GM19468 (cell line): ENCODE measurements around the gene ATP1A4.

Experiments
- ATAC-seq: cut with Tn5 transposase; IDR thresholded peaks from one replicate; pipeline ENCODE4 v1.9.1; 2021; ENCODE audit warnings: mild to moderate bottlenecking, moderate library complexity, moderate number of reproducible peaks; ENCODE audit not compliant: unreplicated experiment; ENCODE audit errors: extremely low read depth

Gene ATP1A4

DNA sequence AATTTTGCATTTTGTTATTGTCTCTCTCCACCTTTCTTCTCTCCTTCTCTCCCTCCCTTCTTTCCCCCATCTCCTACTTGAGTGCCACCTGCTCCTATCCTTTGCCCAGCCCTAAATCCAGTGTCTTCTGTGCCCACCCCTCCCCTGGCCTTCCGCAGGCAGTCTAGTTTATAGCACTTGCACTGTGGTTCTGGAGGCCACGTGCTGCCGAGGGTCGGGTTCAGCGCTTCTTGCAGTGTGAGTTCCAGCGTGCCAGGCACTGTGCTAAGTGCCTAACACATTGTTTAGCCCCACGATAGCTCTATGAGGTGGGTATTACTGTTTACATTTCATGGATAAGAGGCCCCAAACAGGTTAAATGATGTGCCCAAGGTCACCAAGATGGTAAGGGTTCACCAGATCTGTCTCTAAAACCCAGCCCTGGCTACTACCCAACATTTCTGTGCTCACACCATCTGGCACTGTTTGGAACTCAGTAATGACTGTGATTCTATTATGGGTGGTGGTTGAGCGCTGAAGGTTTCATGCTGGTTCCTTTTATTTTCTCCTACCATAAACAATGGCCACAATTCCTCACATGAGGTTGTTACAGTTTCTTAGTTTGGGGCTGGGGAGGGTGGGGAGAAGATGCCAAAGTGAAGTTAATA is 14.1 kb upstream of the ATP1A4 start:
- ATAC-seq, result no peak

DNA sequence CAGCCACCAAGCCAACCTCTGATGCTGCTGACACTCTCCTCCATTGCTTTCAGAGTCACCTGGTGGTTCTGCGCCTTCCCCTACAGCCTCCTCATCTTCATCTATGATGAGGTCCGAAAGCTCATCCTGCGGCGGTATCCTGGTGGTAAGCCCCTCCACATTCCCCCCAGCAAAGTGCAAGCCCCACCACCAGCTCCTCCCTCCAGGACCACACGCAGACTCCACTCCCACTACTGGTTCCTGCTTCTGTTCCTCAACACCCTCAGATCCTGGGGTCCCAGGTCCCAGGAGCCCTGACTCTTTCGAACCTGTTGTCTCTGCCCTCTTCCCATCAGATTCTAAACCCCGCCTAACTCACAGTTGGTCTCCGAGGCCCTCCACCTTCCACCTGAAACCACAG is 11.6 kb upstream of the ATP1A4 start:
- no peak for ATAC-seq

DNA sequence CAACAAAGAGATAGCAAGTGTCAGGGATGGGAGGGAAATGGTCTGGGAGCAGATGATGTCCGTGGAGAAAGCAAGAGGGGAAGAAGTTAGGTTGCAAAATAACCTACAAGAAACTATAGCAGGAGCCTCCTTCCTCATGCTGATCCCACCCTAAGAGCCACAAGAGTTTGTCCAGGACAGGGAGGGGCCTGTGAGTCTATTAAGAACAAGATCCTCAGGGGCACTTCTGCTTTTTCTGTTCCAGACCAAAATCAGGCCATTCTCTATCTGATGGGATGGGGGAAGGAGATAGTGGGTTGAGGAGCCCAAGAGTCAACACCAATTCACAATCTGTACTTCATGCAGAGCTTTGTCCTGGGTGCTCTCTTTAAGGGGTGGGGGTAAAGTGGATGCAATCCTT is 7.7 kb upstream of the ATP1A4 start:
- no peak for ATAC-seq

DNA sequence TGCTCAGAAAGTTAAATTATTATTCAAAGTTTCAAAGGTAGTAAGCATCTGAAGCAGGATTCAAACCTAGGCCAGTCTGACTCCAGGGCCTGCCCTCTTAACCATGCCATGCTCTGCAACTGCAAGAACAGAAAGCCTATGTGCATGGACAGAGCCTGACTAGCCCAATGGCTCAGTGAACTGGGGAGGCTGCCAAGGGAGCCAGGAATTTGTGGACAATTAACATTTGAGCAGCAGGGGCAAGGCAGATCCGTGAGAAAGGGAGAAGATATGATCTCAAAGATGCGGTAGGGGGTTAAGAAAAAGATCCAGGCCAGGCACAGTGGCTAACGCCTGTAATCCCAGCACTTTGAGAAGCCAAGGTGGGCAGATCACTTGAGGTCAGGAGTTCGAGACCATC is 6.5 kb upstream of the ATP1A4 start:
- ATAC-seq, result no peak

DNA sequence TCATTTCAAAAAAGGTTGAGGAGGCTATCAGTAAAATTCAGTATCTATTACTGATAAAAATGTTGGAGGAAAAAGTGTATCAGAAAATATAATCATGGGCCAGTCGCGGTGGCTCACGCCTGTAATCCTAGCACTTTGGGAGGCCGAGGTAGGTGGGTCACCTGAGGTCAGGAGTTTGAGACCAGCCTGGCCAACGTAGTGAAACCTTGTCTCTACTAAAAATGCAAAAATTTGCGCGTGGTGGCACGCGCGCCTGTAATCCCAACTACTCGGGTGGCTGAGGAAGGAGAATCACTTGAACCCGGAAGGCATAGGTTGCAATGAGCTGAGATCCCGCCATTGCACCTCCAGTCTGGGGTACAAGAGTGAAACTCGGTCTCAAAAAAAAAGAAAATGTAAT is 5.3 kb upstream of the ATP1A4 start:
- ATAC-seq, result no peak

DNA sequence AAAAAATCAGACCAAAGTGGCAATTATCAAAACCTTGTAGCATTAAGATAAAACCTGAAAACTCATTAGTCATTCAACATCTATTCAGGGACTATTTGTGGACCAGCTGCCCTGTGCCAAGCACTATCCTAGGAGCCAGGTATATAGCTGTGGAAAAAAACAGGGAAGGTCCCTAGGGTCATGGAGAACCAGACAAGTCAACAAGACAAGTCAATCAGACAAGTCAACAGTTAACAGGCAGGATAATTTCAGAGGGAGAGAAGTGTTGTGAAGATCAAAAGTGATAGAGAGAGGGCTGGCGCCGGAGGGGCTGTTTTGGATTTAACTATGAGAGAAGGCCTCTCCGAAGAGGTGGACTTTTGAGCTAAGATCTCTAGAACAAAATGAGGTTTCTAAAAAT is 3.3 kb upstream of the ATP1A4 start:
- ATAC-seq, result no peak

DNA sequence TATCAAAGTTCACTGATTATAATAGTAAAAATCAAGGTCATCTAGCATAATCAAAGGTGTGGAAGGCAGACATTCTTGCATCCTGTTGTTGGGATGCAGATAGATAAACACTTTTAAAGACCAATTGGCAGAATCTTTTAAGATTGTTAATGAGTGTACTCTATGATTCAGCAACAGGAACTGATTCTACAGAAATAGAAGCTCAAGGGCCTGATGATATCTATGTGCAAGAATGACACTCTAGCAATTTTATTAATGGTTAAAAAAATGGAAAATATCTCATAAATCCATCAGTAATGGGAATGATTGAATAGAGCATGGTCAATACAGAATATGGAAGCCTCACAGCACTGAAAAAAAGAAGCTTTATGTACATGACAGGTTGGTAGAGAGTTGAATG is 2.2 kb upstream of the ATP1A4 start:
- no peak for ATAC-seq

DNA sequence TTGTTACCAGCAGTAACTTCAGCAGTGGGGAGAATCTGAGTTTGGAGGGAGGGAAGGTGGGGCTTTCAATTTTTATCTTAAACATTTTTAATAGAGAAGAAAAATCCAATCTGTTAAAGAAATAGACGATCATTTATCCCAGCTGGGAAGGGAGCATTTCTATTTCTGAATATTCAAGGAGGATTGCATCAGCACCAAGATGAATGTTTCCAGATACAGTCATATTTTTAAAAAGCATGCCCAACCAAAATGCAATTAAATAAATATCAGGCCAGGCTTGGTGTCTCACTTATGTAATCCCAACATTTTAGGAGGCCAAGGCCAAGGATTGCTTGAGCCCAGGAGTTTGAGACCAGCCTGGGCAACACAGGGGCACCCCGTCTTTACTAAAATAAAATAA is 1.7 kb upstream of the ATP1A4 start:
- no peak for ATAC-seq

DNA sequence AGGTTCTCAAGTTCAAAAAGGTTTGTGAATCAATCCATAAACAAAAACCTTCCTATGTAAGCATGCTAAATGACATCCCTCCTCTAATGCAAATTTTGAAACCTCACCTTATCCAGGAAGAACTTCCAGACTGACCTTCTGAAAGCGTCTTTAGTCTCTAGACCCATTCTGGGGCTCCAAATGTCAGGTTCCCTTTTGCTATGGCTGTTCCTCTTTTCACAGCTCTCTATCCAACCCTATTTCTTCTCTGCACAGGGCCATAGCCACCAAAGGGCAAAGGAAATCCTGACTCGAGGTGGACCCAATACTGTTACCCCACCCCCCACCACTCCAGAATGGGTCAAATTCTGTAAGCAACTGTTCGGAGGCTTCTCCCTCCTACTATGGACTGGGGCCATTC is 3.4 kb downstream of the ATP1A4 start:
- no peak for ATAC-seq

DNA sequence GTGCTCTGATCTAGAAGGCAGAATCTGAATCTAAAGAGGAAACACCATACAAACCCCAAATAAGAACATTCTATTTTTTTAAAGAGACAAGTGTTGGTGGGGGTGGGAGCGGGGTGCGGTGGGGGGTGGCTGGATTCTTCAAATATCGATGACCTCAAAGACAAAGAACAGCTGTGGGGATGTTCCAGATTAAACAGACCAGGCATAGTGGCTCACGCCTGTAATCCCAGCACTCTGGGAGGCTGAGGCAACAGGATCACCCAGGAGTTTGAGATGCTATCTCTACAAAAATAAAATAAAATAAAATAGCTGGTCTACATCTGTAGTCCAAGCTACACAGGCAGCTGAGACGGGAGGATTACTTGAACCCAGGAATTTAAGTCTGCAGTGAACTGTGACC is 5.0 kb downstream of the ATP1A4 start:
- no peak for ATAC-seq

DNA sequence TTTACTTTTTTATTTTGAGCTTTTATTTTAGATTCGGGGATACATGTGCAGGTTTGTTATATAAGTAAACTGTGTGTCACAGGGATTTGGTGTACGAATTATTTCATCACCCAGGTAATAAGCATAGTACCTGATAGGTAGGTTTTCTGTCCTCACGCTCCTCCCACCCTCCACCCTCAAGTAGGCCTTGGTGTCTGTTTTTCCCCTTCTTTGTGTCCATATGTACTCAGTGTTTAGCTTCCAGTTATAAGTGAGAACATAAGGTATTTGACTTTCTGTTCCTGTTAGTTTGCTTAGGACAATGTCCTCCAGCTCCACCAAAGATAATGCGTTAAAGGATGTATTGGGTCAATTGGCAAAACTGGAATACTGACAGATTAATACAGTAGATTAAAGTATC is 5.8 kb downstream of the ATP1A4 start:
- ATAC-seq, result no peak

DNA sequence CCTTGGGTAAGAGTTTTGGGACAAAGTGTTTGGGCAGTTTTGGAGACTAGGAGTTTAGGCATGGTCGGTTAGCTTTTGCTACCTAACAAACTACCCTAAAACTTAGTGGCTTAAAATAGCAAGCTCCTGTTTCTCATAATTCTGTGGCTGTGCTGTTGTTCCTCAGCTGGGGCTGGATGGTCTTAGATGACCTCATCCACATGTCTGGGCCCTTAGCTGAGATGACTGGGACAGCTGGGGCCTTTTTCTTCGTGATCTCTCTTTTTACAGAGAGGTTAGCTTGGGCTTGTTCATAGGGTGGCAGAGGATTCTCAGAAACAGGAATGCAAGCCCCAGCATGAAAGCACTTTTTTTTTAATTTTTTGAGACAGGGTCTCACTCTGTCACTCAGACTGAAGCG is 6.6 kb downstream of the ATP1A4 start:
- ATAC-seq, result no peak

DNA sequence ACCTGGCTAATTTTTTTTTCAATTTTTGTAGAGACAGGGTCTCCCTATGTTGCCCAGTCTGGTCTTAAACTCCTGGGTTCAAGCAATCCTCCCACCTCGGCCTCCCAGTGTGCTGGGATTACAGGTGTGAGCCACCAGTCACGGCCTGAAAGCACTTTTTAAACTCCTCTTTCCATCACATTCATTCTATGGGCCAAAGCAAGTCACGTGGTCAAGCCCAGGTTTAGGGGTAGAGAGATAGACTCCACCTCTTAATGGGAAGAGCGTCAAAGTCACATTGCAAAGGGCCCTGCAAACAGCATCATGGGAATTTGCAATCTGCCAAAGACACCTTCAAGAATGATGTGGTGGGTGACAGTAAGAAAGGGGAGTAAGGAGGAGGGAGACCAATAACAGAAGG is 7.1 kb downstream of the ATP1A4 start:
- ATAC-seq, result no peak

DNA sequence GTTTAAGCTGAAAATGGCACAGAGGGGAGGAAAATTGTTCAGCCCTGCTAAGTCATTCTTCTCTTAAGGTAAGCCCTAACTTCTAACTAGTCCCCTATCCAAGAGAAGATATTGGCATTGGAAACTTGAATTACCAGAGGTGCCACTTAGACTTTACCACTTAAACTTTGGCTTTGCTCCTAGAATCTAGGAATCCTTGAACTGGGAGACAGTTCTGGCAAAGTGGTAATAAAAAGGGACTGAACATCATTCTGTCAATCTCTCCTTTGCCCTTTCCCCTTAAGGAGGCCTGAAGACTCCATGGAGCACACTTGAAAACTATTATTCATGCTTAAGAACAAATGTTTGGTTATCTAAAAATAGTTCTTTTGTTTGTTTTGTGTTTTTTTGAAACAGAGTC is 8.4 kb downstream of the ATP1A4 start:
- no peak for ATAC-seq

DNA sequence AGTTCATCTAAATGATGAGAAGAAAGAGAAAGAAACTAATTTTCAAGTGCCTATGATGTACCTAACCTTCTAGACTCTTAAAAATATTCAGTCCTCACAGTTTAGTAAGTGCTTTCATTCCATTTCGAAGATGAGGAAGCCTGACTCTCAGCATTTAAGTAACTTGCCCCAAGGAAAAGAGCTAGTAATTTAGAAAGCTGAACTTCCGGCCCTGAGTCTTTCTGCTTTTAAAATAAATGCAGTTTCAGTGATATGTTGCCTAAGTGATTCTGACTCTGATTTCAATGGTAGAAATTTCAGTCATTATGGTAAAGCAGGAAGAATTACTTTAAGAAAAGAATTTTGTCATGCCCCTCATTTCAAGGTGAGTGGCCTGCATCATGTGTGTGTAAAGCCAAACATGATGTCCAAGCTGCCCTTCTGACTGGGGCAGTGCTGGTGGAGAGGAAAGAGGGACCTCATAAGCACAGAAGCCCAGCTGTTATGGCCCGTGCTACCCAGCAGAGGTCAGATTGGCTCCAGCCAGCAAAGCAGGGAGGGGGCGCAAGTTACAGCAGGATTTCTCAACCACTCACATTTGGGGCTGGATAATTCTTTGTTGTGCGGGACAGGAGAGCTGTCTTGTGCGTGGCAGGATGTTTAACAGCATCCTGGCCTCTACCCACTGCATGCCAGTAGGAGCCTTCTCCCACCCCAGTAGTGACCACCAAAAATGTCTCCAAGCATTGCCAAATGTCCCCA is 10.7 kb downstream of the ATP1A4 start:
- no peak for ATAC-seq

DNA sequence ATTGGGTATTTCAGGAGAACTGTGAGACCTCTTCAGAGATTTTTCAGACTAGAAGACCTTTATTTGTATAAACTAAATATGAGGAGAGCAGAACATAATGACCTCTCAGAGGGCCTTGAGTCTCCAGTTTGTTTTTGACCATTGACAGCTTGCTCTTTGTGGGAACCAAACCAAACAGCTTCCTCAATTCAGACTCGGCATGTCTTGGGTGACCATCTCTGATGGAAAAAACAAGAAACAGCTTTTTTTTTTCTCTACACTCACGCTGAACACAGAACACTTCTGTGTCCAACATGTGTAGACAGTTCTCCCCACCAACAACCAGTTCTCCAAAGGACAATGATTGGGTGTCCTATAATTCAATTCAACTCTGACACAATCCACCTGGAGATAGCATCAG is 11.5 kb downstream of the ATP1A4 start:
- no peak for ATAC-seq

DNA sequence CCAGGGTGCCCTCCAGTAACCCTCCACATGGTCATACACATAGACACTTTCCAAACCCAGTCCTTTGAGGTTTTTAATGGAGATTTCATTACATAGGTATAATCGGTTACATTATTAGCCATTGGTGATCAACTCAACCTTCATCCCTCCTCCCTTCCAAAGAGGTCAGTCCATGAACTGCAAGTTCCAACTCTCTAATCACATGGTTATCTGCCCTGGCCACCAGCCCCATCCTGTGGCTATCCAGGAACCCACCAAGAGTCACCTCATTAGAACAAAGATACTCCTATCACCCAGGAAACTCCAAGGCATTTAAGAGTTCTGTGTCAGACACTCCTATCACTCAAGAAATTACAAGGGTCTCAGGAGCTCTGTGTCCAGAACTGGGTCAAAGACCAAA is 12.2 kb downstream of the ATP1A4 start:
- no peak for ATAC-seq

DNA sequence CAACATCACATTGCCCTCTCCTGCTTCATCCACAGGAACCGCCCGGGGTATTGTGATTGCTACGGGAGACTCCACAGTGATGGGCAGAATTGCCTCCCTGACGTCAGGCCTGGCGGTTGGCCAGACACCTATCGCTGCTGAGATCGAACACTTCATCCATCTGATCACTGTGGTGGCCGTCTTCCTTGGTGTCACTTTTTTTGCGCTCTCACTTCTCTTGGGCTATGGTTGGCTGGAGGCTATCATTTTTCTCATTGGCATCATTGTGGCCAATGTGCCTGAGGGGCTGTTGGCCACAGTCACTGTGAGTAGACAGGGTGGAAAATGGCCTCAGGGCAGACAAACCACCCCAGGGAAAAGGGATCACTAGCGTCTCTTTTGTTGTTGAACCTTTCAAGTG is 12.7 kb downstream of the ATP1A4 start:
- ATAC-seq, result no peak

DNA sequence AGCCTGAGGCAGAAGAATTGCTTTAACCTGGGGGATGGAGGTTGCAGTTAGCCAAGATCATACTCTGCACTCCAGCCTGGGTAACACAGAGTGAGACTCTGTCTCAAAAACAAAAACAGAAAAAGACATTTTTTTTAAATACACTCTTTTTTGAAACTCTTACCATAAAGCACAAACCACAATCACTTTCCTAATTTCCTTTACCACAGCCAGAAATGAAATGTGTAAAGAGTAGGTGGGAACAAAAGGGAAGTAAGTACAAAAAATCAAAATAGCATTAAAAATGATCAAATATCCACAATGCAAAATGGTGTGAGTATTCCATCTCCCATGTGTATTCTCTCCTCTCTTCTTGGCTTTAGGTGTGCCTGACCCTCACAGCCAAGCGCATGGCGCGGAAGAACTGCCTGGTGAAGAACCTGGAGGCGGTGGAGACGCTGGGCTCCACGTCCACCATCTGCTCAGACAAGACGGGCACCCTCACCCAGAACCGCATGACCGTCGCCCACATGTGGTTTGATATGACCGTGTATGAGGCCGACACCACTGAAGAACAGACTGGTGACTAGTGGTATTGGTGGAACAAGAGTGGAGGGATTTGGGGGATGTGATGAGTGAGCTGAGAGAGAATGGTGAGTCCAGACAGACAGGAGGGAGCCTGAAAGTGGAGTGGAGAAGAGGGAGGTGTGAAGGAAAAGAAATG is 14.9 kb downstream of the ATP1A4 start:
- no peak for ATAC-seq

DNA sequence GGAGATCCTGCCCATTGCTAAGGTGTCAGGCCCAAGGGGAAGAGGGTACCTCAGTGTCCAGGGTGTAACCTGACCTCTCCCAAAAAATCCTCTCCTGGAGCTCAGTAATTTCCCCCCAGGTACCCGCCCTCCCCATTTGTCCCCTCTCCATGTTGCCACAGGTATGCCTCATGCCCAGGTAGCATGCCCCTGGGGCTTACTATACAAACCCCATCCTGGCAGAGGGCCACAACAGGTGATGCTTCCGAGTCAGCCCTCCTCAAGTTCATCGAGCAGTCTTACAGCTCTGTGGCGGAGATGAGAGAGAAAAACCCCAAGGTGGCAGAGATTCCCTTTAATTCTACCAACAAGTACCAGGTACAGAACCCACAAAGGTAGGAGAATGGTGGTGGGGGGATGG is 15.7 kb downstream of the ATP1A4 start:
- no peak for ATAC-seq

DNA sequence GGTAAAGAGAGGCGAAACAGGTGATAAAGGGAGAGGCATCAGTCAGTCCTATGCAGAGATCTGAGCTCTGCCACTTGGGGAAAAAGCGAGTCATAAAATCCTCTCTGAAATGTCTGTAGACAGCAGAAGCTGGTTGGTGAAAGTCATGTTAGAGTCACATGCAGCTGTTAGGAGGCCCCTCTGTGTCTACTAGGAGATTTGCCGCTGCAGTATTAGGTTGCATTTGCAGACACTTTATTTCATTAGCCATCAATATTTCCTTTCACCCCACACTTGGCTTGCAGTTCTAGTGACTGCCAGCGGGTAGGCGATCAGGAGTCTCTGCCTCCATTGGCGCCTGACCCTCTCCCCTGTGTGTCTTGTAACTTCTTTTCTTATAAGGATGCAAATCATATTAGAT is 16.2 kb downstream of the ATP1A4 start:
- no peak for ATAC-seq

DNA sequence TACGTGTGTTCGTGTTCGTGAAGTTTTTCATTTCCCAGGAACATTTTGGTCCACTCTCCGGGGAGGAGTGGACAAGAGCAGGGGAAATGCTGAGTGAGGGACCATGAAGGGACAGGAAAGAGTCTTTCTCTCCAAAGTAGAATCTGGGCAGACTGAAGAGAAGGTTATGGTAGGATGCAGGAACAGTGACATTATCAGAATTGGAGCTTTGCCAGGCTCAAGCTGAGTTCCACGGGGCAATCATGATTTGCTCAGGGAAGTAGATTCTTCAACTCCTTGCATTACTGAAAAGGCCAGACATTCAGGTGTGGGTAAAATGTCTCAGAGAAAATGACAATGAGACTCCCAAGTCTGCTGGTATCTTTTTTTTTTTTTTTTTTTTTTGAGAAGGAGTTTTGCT is 16.6 kb downstream of the ATP1A4 start:
- ATAC-seq, result no peak
